GM12874 (cell line): Measurements from ENCODE around the gene TEAD1.

ENCODE experiments used
- CTCF ChIP-seq: IDR thresholded peaks from 2 replicates; pipeline ENCODE4 v1.5.1; 2011; ENCODE audit warnings: low read depth, mild to moderate bottlenecking, control low read depth, low read length, moderate library complexity; ENCODE audit not compliant: insufficient read depth

The TEAD1 gene

GRCh38 chr11:12712132-12712531 is 37.9 kb downstream of the TEAD1 start:
- no peak for TF ChIP-seq CTCF

DNA sequence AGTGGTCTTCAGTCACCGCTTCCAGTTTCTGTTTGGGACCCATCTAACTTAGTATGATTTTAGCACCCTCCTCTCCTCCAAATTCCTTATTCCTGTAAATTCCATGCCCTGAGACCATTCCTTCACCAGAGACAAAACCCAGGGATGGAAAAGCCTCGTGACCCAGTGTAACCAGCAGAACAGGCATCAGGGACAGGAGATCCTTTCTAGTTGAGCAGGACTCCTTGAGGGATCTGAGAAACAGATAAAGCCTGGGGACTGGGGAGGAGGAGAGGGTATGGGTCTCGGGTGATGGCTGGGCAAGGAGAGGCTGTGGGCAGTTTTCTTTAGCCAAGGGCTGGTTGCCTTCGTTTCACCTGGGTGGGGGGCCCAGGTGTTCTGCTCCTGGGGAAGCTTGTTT is 40.9 kb downstream of the TEAD1 start:
- no peak for TF ChIP-seq CTCF

DNA sequence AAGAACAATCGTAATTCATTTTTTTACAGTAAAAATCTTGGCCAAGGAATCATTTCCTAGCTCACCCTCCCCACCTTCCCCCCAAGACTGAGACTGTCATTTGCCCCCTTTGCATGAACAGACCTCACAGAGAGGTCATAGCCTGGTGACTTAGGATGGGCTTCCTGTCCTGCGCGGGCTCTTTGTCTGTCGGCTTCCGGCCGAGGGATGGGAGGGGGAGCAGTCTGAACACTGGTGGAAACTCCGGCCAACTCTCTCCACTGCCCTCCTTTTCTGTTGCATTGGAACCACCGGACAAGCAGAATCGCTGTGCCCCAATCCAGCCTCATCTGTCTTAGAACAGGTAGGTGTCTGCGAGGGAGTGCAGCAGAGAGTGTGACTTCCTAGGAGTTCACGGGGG is 41.7 kb downstream of the TEAD1 start:
- no peak for TF ChIP-seq CTCF

GRCh38 chr11:12716816-12717215 is 42.6 kb downstream of the TEAD1 start:
- no peak for TF ChIP-seq CTCF

DNA sequence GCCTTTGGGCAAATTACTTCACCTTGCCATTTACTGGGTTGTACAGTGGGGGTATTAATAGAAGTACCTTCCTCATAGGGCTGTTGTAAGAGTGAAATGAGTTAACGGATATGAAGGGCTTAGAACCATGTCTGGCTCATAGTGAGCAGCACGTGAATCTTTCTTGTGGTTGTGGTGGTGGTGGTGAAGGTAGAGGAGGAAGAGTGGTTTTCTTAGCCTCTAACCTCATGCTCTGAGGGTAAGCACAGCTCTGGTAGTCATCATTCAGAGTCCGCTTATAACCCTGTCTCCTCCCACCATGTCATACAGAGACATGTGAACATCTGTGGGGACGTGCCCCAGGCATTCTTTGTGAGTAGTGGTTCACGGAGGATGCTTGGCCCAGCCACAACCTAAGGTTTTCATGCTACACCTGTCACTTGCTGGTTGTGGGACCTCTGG is 43.6 kb downstream of the TEAD1 start:
- TF ChIP-seq CTCF: no peak

DNA sequence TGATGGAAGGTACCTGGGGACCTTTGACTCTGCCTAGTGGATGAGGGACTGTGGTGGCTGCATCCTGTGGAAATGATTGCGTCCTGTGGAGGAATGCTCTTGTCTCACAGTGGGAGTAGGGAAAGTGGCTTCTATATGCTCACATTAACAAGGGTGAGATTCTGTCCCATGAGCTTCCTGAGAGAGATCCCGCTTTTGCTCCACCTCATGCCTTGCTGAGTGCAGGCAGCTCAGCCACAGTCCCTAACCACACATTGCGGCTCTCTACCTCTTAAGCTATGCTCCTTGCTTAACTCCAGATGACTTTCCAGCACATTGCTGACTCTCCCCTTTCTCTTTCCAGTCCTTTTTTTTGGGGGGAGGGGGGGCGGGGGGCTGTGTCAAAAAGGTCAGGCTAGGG is 45.0 kb downstream of the TEAD1 start:
- no peak for TF ChIP-seq CTCF

GRCh38 chr11:12721816-12722604 is 47.8 kb downstream of the TEAD1 start:
- no peak for TF ChIP-seq CTCF
